C4-2B (cell line): ENCODE measurements around the gene FAM90A1.
"Not testable (repeated sequence)": the region's sequence is repeated elsewhere in the genome, so short reads cannot be mapped to it uniquely, and the experiment has no call there.

Experiments
- ZFX ChIP-seq: fragments of 450-650 bp; IDR thresholded peaks from 2 replicates; pipeline ENCODE4 v1.6.1; 2017
- TF ChIP-seq, protein P1 (sequence below): fragments of 450-650 bp; conservative IDR thresholded peaks from 2 replicates; pipeline ENCODE4 v1.5.1; 2017; ENCODE audit warnings: mild to moderate bottlenecking

DNA sequence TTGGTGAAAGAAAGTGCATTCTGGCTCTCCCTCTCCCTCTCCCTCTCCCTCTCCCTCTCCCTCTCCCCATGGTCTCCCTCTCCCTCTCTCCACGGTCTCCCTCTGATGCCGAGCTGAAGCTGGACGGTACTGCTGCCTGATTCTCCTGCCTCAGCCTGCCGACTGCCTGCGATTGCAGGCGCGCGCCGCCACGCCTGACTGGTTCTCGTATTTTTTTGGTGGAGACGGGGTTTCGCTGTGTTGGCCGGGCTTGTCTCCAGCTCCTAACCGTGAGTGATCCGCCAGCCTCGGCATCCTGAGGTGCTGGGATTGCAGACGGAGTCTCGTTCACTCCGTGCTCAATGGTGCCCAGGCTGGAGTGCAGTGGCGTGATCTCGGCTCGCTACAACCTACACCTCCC, 44.1 kb downstream of the FAM90A1 start:
- TF ChIP-seq, protein P1, sequence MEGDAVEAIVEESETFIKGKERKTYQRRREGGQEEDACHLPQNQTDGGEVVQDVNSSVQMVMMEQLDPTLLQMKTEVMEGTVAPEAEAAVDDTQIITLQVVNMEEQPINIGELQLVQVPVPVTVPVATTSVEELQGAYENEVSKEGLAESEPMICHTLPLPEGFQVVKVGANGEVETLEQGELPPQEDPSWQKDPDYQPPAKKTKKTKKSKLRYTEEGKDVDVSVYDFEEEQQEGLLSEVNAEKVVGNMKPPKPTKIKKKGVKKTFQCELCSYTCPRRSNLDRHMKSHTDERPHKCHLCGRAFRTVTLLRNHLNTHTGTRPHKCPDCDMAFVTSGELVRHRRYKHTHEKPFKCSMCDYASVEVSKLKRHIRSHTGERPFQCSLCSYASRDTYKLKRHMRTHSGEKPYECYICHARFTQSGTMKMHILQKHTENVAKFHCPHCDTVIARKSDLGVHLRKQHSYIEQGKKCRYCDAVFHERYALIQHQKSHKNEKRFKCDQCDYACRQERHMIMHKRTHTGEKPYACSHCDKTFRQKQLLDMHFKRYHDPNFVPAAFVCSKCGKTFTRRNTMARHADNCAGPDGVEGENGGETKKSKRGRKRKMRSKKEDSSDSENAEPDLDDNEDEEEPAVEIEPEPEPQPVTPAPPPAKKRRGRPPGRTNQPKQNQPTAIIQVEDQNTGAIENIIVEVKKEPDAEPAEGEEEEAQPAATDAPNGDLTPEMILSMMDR: not testable (repeated sequence)
- not testable (repeated sequence) for TF ChIP-seq ZFX
